Rectal smooth muscle tissue (tissue), 1 donor: ENCODE results near the gene CHTF18.

Experiments
- H3K27ac ChIP-seq: one replicate; pipeline ENCODE4 v1.7.0; 2013; ENCODE audit warnings: low read depth, low read length, inconsistent platforms
- H3K27me3 ChIP-seq: one replicate; pipeline ENCODE4 v1.7.0; 2013; ENCODE audit warnings: low read length; ENCODE audit not compliant: control insufficient read depth, insufficient read depth
- H3K36me3 ChIP-seq: one replicate; pipeline ENCODE4 v1.7.0; 2013; ENCODE audit warnings: low read length; ENCODE audit not compliant: control insufficient read depth, insufficient read depth
- H3K4me1 ChIP-seq: one replicate; pipeline ENCODE4 v1.7.0; 2013; ENCODE audit warnings: low read length; ENCODE audit not compliant: control insufficient read depth, insufficient read depth
- H3K4me3 ChIP-seq: one replicate; pipeline ENCODE4 v1.7.0; 2013; ENCODE audit warnings: low read length
- H3K9ac ChIP-seq: one replicate; pipeline ENCODE4 v1.7.0; 2013; ENCODE audit warnings: low read length

The CHTF18 gene

DNA sequence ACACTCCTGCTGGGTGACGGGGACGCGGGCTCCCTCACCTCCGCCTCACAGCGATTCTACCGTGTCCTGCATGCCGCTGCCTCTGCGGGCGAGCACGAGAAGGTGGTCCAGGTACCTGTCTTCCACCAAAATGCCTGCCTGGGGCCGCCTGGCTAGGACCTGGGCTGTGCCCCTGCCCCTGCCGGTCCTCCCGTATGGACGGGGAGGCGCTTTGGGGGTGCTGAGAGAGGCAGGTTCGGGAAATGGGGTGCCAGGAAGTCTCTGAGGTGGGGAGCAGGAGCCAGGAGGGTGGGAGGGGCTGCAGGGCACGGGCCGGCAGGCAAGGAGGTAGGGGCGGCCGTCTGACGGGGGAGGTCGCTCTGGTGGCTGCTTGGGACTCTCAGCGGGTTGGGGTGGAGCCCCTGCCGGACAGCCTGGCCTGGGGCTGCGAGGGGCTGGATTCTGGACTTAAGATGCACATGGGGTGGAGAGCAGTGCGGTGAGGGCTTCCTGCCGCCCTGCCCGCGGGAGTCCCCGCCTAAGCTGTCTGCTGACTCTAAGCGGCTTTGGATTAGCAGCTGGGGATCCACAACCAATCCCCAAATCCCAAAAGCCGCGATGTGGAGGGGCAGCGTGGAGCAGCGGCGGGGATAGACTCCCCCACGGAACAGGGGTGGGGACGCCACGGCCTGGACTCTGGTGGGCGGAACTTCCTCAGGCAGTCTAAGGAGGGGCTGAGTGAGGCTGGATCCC lies 5.8 kb downstream of the CHTF18 start:
- H3K4me3 ChIP-seq, result no peak overlapping the region
- no peaks in the 10 kb centered on the region for H3K4me1 ChIP-seq
- H3K27ac ChIP-seq, result no peak overlapping the region
- no peaks in the 10 kb centered on the region for H3K36me3 ChIP-seq
- no peaks in the 10 kb centered on the region for H3K27me3 ChIP-seq
- H3K9ac ChIP-seq, result no peak overlapping the region

- no peak overlapping the region for H3K9ac ChIP-seq
- no peaks in the 10 kb centered on the region for H3K36me3 ChIP-seq
- no peaks in the 10 kb centered on the region for H3K4me1 ChIP-seq
- no peak overlapping the region for H3K27ac ChIP-seq
- no peak overlapping the region for H3K4me3 ChIP-seq
- peaks cover 3% of the 10 kb centered on the region for H3K27me3 ChIP-seq
Measured at GRCh38 chr16:794853-795466, 6.5 kb downstream of the CHTF18 start.

DNA sequence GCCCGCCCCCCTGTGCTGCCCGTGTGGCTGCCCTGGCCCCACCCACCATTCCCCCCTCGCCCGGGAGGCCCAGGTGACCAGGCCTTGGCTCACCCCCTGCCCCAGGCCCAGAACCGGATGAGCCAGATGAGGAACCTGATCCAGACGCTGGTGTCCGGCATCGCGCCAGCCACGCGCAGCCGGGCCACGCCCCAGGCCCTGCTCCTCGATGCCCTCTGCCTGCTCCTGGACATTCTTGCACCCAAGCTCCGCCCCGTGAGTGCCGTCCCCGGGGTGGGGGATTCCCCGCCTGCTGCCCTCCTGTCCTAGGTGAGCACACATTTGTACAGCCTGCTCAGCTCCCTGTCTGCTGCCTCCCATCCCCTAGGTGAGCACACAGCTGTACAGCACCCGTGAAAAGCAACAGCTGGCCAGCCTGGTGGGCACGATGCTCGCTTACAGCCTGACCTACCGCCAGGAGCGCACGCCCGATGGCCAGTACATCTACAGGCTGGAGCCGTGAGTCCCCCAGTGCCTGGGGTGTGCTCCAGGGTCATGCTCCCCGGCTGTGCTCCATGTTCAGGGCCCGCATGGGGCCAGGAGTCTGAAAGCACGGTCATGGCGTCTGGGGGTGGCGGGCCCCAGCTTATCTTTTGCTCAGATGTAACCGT lies 7.3 kb downstream of the CHTF18 start:
- no peaks in the 10 kb centered on the region for H3K4me1 ChIP-seq
- no peak overlapping the region for H3K4me3 ChIP-seq
- H3K36me3 ChIP-seq, result no peaks in the 10 kb centered on the region

DNA sequence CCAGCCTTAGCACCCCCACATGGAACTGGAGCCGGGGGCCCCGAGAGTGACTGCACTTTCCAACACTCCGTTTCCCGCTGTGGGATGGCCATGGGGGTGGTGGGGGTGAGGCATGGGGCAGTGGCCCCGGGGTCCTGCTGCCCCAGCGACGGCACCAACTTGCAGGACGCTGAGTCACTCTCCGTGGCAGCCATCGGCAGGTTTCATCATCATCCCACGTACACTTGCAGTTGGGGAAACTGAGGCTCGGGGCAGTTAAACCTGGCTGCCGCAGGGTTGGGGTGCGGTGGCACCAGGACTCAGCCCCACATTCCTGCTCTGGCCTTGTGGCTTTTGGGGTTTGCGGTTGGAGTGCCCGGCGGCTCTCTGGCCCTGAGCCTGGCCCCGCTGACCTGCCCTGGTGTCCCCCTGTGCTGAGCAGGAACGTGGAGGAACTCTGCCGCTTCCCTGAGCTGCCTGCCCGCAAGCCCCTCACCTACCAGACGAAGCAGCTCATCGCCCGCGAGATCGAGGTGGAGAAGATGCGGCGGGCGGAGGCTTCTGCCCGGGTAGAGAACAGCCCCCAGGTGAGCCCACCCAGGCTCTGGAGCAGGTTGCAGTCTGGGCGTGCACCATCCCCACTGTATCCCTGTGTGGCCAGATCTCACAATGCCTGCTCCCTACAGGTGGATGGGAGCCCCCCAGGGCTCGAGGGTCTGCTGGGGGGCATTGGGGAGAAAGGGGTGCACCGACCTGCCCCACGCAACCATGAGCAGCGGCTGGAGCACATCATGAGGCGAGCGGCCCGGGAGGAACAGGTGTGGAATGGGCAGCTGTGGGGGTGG lies 8.1 kb downstream of the CHTF18 start:
- H3K36me3 ChIP-seq, result no peaks in the 10 kb centered on the region
- H3K27ac ChIP-seq, result no peak overlapping the region
- no peak overlapping the region for H3K9ac ChIP-seq
- H3K27me3 ChIP-seq, result peaks cover 11% of the 10 kb centered on the region
- H3K4me1 ChIP-seq, result no peaks in the 10 kb centered on the region
- H3K4me3 ChIP-seq, result no peak overlapping the region

More for the DNA sequence above, 7.3 kb downstream of the CHTF18 start:
- Histone ChIP-seq H3K9ac (no peak overlapping the region), H3K27me3 (peaks cover 4% of the 10 kb centered on the region), H3K27ac (no peak overlapping the region)

DNA sequence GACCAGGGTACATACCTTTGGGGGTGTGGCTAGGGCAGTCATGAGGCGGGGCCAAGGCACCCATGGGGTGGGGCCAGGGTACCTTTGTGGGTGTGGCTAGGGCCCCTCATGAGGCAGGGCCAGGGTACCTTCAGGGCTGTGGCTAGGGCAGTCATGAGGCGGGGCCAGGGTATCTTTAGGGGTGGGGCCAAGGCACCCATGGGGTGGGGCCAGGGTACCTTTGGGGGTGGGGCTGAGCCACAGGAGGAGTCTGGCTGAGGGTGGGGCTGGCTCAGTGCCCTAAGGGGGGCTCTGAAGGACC lies 8.7 kb downstream of the CHTF18 start:
- H3K27me3 ChIP-seq, result peaks cover 15% of the 10 kb centered on the region
- no peaks in the 10 kb centered on the region for H3K36me3 ChIP-seq
- no peak overlapping the region for H3K9ac ChIP-seq
- no peak overlapping the region for H3K4me3 ChIP-seq
- no peaks in the 10 kb centered on the region for H3K4me1 ChIP-seq
- no peak overlapping the region for H3K27ac ChIP-seq

- no peak overlapping the region for H3K9ac ChIP-seq
- H3K27me3 ChIP-seq, result peaks cover 15% of the 10 kb centered on the region
- H3K27ac ChIP-seq, result no peak overlapping the region
- H3K36me3 ChIP-seq, result no peaks in the 10 kb centered on the region
- no peaks in the 10 kb centered on the region for H3K4me1 ChIP-seq
- H3K4me3 ChIP-seq, result no peak overlapping the region
Measured at GRCh38 chr16:797686-798085, 9.3 kb downstream of the CHTF18 start.

- no peak overlapping the region for H3K9ac ChIP-seq
- no peak overlapping the region for H3K27ac ChIP-seq
- peaks cover 15% of the 10 kb centered on the region for H3K27me3 ChIP-seq
- no peaks in the 10 kb centered on the region for H3K4me1 ChIP-seq
- H3K4me3 ChIP-seq, result no peak overlapping the region
- H3K36me3 ChIP-seq, result no peaks in the 10 kb centered on the region
Measured at GRCh38 chr16:798666-799065, 10.2 kb downstream of the CHTF18 start.

- no peak overlapping the region for H3K9ac ChIP-seq
- H3K27ac ChIP-seq, result no peak overlapping the region
- peaks cover 15% of the 10 kb centered on the region for H3K27me3 ChIP-seq
- H3K4me1 ChIP-seq, result no peaks in the 10 kb centered on the region
- H3K36me3 ChIP-seq, result no peaks in the 10 kb centered on the region
- no peak overlapping the region for H3K4me3 ChIP-seq
Measured at GRCh38 chr16:799111-799947, 10.9 kb downstream of the CHTF18 start.

DNA sequence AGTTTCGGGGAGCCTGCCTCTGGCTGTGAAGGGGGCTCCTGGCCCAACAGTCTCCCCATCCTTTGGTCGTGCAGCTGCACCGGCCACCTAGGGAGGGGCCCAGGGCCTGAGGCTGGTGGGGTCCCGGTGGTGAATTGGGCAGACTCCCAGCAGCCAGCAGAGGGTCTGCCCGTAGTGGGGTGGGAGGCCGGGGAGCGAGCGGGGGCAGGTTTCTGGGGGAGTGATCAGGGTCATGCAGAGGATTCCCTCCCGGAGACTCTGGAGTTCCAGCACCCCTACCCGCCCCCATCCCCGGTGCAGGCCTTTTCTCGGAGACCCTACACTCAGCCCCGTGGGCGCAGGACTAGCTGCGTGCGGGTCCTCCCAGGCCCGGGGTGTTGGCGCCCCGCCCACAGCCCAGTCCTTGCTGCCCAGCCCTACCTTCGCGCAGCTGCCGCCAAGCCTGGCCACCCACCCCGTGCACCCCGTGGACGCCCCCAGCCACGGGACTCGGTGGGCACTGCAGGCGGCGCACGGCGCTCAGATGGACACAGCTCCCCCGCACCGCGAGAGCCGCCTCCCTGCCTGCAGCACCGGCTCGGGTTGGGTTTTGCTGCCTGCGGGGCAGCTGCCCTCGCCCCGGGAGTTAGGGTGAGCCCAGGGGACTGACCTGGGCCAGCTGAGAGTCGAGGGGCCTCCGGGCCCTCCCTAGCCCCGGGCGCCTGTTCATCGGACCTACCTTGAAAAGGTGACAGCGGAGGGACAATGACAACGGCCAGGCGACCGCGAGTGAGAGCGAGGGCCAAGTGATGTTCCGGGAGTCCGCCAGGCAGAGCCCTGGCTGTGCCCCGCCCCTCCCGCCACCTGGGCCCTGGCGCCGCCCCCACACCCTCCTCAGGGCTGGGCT lies 11.8 kb downstream of the CHTF18 start, which contains the start of gene GNG13:
Gene GNG13 (minus strand): TSS at position 787 of the 886 bp plus-strand sequence. CDS start 1,657 bp downstream, outside the sequence.
- no peaks in the 10 kb centered on the region for H3K36me3 ChIP-seq
- H3K27me3 ChIP-seq, result peaks cover 15% of the 10 kb centered on the region

DNA sequence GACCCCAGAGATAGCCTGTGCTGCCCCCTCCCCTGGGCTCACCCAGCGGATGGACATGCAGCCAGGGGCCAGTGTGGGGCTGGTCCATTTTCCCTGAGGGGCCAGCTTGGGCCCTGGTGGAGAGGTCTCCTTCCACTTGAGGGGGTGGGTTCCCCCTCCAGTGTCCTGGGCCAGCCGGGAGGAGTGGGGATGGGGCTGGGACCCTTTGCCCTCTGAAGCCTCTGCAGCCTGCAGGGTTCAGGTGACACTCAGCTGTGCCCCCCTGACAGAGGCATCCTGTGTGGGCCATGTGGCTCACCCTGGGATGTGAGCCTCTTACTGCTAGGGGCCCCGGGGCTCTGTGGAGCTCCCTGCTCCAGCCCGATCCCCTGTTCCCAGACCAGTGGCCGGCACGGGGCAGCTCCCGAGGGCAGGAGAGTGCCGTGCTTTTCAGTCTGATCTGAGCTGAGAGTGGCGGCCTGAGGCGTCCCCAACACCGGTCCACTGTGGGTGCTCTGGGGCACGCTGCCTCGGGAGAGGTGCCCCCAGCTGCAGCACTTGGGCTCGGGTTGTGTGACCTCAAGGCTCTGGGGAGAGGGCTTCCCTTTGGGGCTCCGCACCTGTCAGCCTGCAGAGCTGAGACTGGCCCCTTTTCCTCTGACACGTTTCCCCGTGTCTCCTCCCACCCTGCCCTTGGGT lies 12.6 kb downstream of the CHTF18 start:
- Histone ChIP-seq H3K4me3 (no peak overlapping the region), H3K27ac (no peak overlapping the region), H3K9ac (no peak overlapping the region), H3K36me3 (no peaks in the 10 kb centered on the region), H3K27me3 (peaks cover 15% of the 10 kb centered on the region), H3K4me1 (no peaks in the 10 kb centered on the region)

More for the DNA sequence above, 11.8 kb downstream of the CHTF18 start, which contains the start of gene GNG13:
- Histone ChIP-seq H3K4me1 (no peaks in the 10 kb centered on the region), H3K27ac (no peak within 1 kb of the TSS), H3K9ac (no peak within 1 kb of the TSS), H3K4me3 (no peak within 1 kb of the TSS)
